SK-N-SH (cell line): Measurements from ENCODE around the gene QSOX1. TPM values are rescaled to one million over a fixed set of nuclear protein-coding genes. Genes with fewer than 3 reads are reported as not detected.

Experiments used
- CTCF ChIA-PET: fragments of 300-600, 350-600 bp; formaldehyde crosslinking; extraction: SDS; loops from one replicate; lab custom pipeline; 2021; lab: Yijun Ruan, JAX
- POLR2A ChIA-PET: fragments of 350-600 bp; sonication (Branson Sonifier 250); formaldehyde crosslinking; extraction: SDS; loops from one replicate; lab custom pipeline; 2020; ENCODE audit warnings: antibody characterized with exemption, inconsistent platforms; lab: Yijun Ruan, JAX
- DNase-seq: peaks from one replicate; pipeline ENCODE4 v3.0.0; 2012
- H2AFZ ChIP-seq: fragments of 200-600 bp; sonication (generic); 2 replicates; pipeline ENCODE4 v1.8.1; 2016; ENCODE audit warnings: antibody characterized with exemption, mild to moderate bottlenecking, low read depth
- H3F3A ChIP-seq: fragments of 200-600 bp; sonication (generic); replicated peaks from 2 replicates; pipeline ENCODE3; 2016; ENCODE audit warnings: antibody characterized with exemption, mild to moderate bottlenecking; ENCODE audit not compliant: insufficient read depth
- H3K27ac ChIP-seq, 2 experiments: fragments of 200-500 bp in 1 of 2; fragments of 200-600 bp in 1 of 2; sonication (Bioruptor generic) in 1 of 2; sonication (generic), shearing (Covaris generic) in 1 of 2; 2 replicates each; pipeline versions ENCODE4 v1.5.1 to v1.6.1; 2014 to 2016; ENCODE audit warnings: low read depth in 2 of 2, inconsistent platforms in 1 of 2, low read length in 1 of 2, mild to moderate bottlenecking in 1 of 2, mixed read lengths in 1 of 2
- H3K27me3 ChIP-seq: fragments of 200-600 bp; sonication (generic), shearing (Covaris generic); 2 replicates; pipeline ENCODE4 v1.6.1; 2016; ENCODE audit warnings: mixed run types; ENCODE audit not compliant: insufficient read depth
- H3K36me3 ChIP-seq, 2 experiments: fragments of 200-500 bp in 1 of 2; fragments of 200-600 bp in 1 of 2; sonication (Bioruptor generic) in 1 of 2; sonication (generic) in 1 of 2; replicated peaks in 1 of 2; 2 replicates each; pipeline versions ENCODE3 to v1.5.1; 2014 to 2016; ENCODE audit warnings: low read length in 1 of 2, mild to moderate bottlenecking in 1 of 2; ENCODE audit not compliant: insufficient read depth in 2 of 2, control insufficient read depth in 1 of 2
- H3K4me1 ChIP-seq, 2 experiments: fragments of 200-500 bp in 1 of 2; fragments of 200-600 bp in 1 of 2; sonication (Bioruptor generic) in 1 of 2; sonication (generic), shearing (Covaris generic) in 1 of 2; 2 replicates each; pipeline versions ENCODE4 v1.5.1 to v1.6.1; 2014 to 2016; ENCODE audit warnings: low read depth in 1 of 2, low read length in 1 of 2, mixed run types in 1 of 2; ENCODE audit not compliant: insufficient read depth in 2 of 2, control insufficient read depth in 1 of 2
- H3K4me2 ChIP-seq: fragments of 200-600 bp; sonication (generic), shearing (Covaris generic); 2 replicates; pipeline ENCODE4 v1.6.1; 2017; ENCODE audit warnings: mixed run types
- H3K4me3 ChIP-seq, 2 experiments: fragments of 200-500 bp in 1 of 2; fragments of 200-600 bp in 1 of 2; sonication (Bioruptor generic) in 1 of 2; sonication (generic), shearing (Covaris generic) in 1 of 2; 2 replicates each; pipeline versions ENCODE4 v1.5.1 to v1.8.1; 2014 to 2016; ENCODE audit warnings: low read depth in 2 of 2, inconsistent platforms in 1 of 2, low read length in 1 of 2, mild to moderate bottlenecking in 1 of 2, mixed read lengths in 1 of 2, moderate library complexity in 1 of 2
- H3K79me2 ChIP-seq: fragments of 200-600 bp; sonication (generic); 2 replicates; pipeline ENCODE4 v1.8.1; 2017; ENCODE audit warnings: mild to moderate bottlenecking; ENCODE audit not compliant: insufficient read depth
- H3K9ac ChIP-seq: fragments of 200-600 bp; sonication (generic); 2 replicates; pipeline ENCODE4 v1.6.1; 2017; ENCODE audit warnings: mixed run types
- H3K9me2 ChIP-seq: fragments of 200-600 bp; sonication (generic); 2 replicates; pipeline ENCODE4 v1.6.1; 2017; ENCODE audit warnings: mixed run types
- H3K9me3 ChIP-seq: fragments of 200-600 bp; sonication (generic); 2 replicates; pipeline ENCODE4 v1.6.1; 2017; ENCODE audit warnings: mixed run types, mild to moderate bottlenecking, moderate library complexity
- H4K20me1 ChIP-seq: fragments of 200-600 bp; sonication (generic); 2 replicates; pipeline ENCODE4 v1.6.1; 2017; ENCODE audit warnings: mild to moderate bottlenecking, mixed run types; ENCODE audit not compliant: insufficient read depth
- CHD2 ChIP-seq: fragments of 150-350 bp; IDR thresholded peaks from 2 replicates; pipeline ENCODE4 v1.6.1; 2018; ENCODE audit warnings: low read length; ENCODE audit not compliant: partially characterized antibody
- EP300 ChIP-seq, 2 experiments: IDR thresholded peaks; 2 replicates each; pipeline versions ENCODE4 v1.4.0 to v1.6.1; 2012; ENCODE audit warnings: borderline replicate concordance in 1 of 2, low read depth in 1 of 2, low read length in 1 of 2
- EZH2phosphoT487 ChIP-seq: fragments of 200-600 bp; sonication (generic); IDR thresholded peaks from 2 replicates; pipeline ENCODE4 v1.6.1; 2017; ENCODE audit warnings: low read depth, mixed run types, mild to moderate bottlenecking, antibody characterized with exemption, moderate library complexity, borderline replicate concordance
- FOXJ3 ChIP-seq: sonication (generic); formaldehyde crosslinking; IDR thresholded peaks from 2 replicates; pipeline ENCODE4 v1.5.1; 2020; ENCODE audit warnings: mild to moderate bottlenecking, missing genetic modification reagents
- FOXM1 ChIP-seq: IDR thresholded peaks from 2 replicates; pipeline ENCODE4 v1.4.0; 2012; ENCODE audit warnings: low read depth, mild to moderate bottlenecking
- GATA2 ChIP-seq: sonication (generic); formaldehyde crosslinking; IDR thresholded peaks from 2 replicates; pipeline ENCODE4 v1.5.0; 2020; ENCODE audit warnings: mild to moderate bottlenecking, missing genetic modification reagents
- JUND ChIP-seq: IDR thresholded peaks from 2 replicates; pipeline ENCODE4 v1.4.0; 2012
- MEF2A ChIP-seq: IDR thresholded peaks from 2 replicates; pipeline ENCODE4 v1.4.0; 2012; ENCODE audit warnings: low read depth, borderline replicate concordance
- NFIC ChIP-seq: IDR thresholded peaks from 2 replicates; pipeline ENCODE4 v1.4.0; 2012; ENCODE audit warnings: borderline replicate concordance
- NRF1 ChIP-seq: IDR thresholded peaks from 2 replicates; pipeline ENCODE4 v1.6.1; 2012; ENCODE audit warnings: low read depth, mild to moderate bottlenecking, low read length
- POLR2AphosphoS5 ChIP-seq: IDR thresholded peaks from 2 replicates; pipeline ENCODE4 v1.6.1; 2012; ENCODE audit warnings: low read depth, low read length
- RCOR1 ChIP-seq: fragments of 150-350 bp; IDR thresholded peaks from 2 replicates; pipeline ENCODE4 v1.6.1; 2017; ENCODE audit warnings: antibody characterized with exemption, low read length
- SIN3A ChIP-seq: IDR thresholded peaks from 2 replicates; pipeline ENCODE4 v1.6.1; 2012; ENCODE audit warnings: low read depth, mild to moderate bottlenecking, low read length, moderate library complexity, borderline replicate concordance
- TAF1 ChIP-seq: IDR thresholded peaks from 2 replicates; pipeline ENCODE4 v1.6.1; 2012; ENCODE audit warnings: low read depth, mild to moderate bottlenecking, low read length, moderate library complexity, borderline replicate concordance
- TCF12 ChIP-seq: IDR thresholded peaks from 2 replicates; pipeline ENCODE4 v1.4.0; 2012
- WGBS: methylation state at CpG from one replicate; pipeline ENCODE4 v1.1.6; 2017; ENCODE audit warnings: low lambda C conversion rate; 5-methylcytosine and 5-hydroxymethylcytosine counted together
- polyA plus RNA-seq, 3 experiments: library from polyadenylated mRNA; depleted of rRNA; stranded (reverse); fragments of >200 nt; gene quantifications; 2 replicates each; pipeline ENCODE4 v1.2.3, GENCODE V29; 2012
- TF ChIP-seq, protein P1 (sequence below): IDR thresholded peaks from 2 replicates; pipeline ENCODE4 v1.4.0; 2012; ENCODE audit warnings: low read depth, borderline replicate concordance
- TF ChIP-seq, protein P2 (sequence below): fragments of 150-350 bp; IDR thresholded peaks from 2 replicates; pipeline ENCODE4 v1.6.1; 2016; ENCODE audit warnings: mild to moderate bottlenecking, low read depth, low read length
- TF ChIP-seq, protein P3 (sequence below): IDR thresholded peaks from 2 replicates; pipeline ENCODE4 v1.4.0; 2012; ENCODE audit warnings: low read depth
- TF ChIP-seq, protein P4 (sequence below): fragments of 200-600 bp; sonication (generic); IDR thresholded peaks from 2 replicates; pipeline ENCODE4 v1.6.1; 2017; ENCODE audit warnings: antibody characterized with exemption, mild to moderate bottlenecking, moderate library complexity

QSOX1 gene
- polyA plus RNA-seq, 1 of the 3 experiments (the other 2 are of a cell fraction), result 359 TPM

DNA sequence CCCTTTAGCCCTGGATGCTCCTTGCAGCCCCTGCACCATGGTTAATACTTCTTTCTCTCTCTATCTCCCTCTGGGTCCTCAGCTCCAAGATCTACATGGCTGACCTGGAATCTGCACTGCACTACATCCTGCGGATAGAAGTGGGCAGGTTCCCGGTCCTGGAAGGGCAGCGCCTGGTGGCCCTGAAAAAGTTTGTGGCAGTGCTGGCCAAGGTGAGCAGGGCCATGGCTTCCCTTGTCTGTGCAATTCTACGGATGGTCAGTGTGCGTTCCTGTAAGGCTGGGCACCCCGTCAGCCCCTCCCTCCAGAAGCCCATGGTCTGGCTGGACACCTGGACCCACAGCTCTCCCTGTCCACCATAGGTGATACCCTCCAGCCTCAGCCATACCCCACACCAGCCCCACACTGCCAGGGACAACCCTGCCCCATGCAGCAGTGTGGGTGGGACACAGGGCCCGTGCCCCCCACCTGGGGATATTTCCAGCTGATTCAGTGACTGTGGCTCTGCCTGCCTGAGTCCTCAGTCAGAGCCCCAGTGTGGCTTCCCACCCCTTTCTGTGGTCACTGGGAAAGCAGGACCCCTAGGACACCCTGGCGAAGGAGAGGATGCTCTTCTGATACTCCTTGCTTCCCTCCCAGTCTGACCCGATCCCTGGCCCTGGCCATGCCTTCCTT, 31.4 kb downstream of the QSOX1 start:
- H3K9me2 ChIP-seq, result no peaks in the 10 kb centered on the region
- H3K4me2 ChIP-seq, result no peak overlapping the region
- POLR2A ChIA-PET, result no interaction called here
- H2AFZ ChIP-seq, result no peak overlapping the region
- H3K79me2 ChIP-seq, result no peaks in the 10 kb centered on the region
- H4K20me1 ChIP-seq, result no peaks in the 10 kb centered on the region
- H3K9ac ChIP-seq, result no peak overlapping the region
- 94% methylated on average over 6 of the region's 9 CpGs for WGBS
- H3K36me3 ChIP-seq, result peaks cover 26 to 90% of the 10 kb centered on the region in 2 experiments
- no peaks in the 10 kb centered on the region for H3K9me3 ChIP-seq
- no peaks in the 10 kb centered on the region for H3F3A ChIP-seq
- CTCF ChIA-PET, result interaction anchor here (0.6 to 5.2 kb wide), 8 partner anchors 8 to 824 kb away, joined by 3 to 66 read pairs (median 6); no protein-coding TSS in a partner anchor
- no peak overlapping the region for H3K4me3 ChIP-seq
- no peak for TF ChIP-seq CHD2
- TF ChIP-seq, protein P1, sequence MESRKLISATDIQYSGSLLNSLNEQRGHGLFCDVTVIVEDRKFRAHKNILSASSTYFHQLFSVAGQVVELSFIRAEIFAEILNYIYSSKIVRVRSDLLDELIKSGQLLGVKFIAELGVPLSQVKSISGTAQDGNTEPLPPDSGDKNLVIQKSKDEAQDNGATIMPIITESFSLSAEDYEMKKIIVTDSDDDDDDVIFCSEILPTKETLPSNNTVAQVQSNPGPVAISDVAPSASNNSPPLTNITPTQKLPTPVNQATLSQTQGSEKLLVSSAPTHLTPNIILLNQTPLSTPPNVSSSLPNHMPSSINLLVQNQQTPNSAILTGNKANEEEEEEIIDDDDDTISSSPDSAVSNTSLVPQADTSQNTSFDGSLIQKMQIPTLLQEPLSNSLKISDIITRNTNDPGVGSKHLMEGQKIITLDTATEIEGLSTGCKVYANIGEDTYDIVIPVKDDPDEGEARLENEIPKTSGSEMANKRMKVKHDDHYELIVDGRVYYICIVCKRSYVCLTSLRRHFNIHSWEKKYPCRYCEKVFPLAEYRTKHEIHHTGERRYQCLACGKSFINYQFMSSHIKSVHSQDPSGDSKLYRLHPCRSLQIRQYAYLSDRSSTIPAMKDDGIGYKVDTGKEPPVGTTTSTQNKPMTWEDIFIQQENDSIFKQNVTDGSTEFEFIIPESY, result no peak
- TF ChIP-seq, protein P2, sequence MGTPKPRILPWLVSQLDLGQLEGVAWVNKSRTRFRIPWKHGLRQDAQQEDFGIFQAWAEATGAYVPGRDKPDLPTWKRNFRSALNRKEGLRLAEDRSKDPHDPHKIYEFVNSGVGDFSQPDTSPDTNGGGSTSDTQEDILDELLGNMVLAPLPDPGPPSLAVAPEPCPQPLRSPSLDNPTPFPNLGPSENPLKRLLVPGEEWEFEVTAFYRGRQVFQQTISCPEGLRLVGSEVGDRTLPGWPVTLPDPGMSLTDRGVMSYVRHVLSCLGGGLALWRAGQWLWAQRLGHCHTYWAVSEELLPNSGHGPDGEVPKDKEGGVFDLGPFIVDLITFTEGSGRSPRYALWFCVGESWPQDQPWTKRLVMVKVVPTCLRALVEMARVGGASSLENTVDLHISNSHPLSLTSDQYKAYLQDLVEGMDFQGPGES, result no peak
- TF ChIP-seq FOXJ3 (CRISPR knock-in tag), result no peak
- no peak for TF ChIP-seq TAF1
- no peak for TF ChIP-seq EP300 (IDR thresholded peaks at IDR 0.05; ENCODE audit: borderline replicate concordance in 1 of 2, low read depth in 1 of 2, low read length in 1 of 2)
- no peak for TF ChIP-seq GATA2 (CRISPR knock-in tag)
- no peak for TF ChIP-seq FOXM1
- TF ChIP-seq, protein P3, sequence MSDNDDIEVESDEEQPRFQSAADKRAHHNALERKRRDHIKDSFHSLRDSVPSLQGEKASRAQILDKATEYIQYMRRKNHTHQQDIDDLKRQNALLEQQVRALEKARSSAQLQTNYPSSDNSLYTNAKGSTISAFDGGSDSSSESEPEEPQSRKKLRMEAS, result no peak
- TF ChIP-seq SIN3A, result no peak
- no peak for TF ChIP-seq RCOR1
- TF ChIP-seq, protein P4, sequence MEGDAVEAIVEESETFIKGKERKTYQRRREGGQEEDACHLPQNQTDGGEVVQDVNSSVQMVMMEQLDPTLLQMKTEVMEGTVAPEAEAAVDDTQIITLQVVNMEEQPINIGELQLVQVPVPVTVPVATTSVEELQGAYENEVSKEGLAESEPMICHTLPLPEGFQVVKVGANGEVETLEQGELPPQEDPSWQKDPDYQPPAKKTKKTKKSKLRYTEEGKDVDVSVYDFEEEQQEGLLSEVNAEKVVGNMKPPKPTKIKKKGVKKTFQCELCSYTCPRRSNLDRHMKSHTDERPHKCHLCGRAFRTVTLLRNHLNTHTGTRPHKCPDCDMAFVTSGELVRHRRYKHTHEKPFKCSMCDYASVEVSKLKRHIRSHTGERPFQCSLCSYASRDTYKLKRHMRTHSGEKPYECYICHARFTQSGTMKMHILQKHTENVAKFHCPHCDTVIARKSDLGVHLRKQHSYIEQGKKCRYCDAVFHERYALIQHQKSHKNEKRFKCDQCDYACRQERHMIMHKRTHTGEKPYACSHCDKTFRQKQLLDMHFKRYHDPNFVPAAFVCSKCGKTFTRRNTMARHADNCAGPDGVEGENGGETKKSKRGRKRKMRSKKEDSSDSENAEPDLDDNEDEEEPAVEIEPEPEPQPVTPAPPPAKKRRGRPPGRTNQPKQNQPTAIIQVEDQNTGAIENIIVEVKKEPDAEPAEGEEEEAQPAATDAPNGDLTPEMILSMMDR, result no peak
- no peak for TF ChIP-seq MEF2A
- no peak for TF ChIP-seq JUND
- TF ChIP-seq NFIC, result no peak
- TF ChIP-seq TCF12, result no peak
- no peak for TF ChIP-seq EZH2phosphoT487
- no peak for TF ChIP-seq NRF1
- TF ChIP-seq POLR2AphosphoS5, result no peak
- TF ChIP-seq, all 33 proteins: peak for 0
- H3K4me1 ChIP-seq, result peaks cover 0 to 2% of the 10 kb centered on the region in 2 experiments; a peak in 1 of 4 replicates
- no peaks in the 10 kb centered on the region for H3K27me3 ChIP-seq
- H3K27ac ChIP-seq, result no peak overlapping the region
- DNase-seq, result no peak
